Kidney (tissue), 14 donors: ENCODE results near the gene EMP2. TPM values are rescaled to one million over a fixed set of nuclear protein-coding genes. Genes with fewer than 3 reads are reported as not detected.

ENCODE experiments used
- DNase-seq, 5 donors: peaks; one replicate each; pipeline ENCODE4 v3.0.0-alpha.2; 2013 to 2020
- FAIRE-seq: peaks from 2 replicates; lab custom pipeline; 2012; peaks lifted over from hg19 to GRCh38; lab: Jason Lieb, UNC
- H3K27ac ChIP-seq, 2 donors: one replicate each; pipeline ENCODE4 v1.7.0; 2013; ENCODE audit warnings: low read depth in 2 of 2, low read length in 2 of 2, inconsistent platforms in 1 of 2
- H3K27me3 ChIP-seq: one replicate; pipeline ENCODE4 v1.7.1; 2013; ENCODE audit warnings: low read length, inconsistent platforms; ENCODE audit not compliant: control insufficient read depth, insufficient read depth
- H3K36me3 ChIP-seq, 3 donors: one replicate each; pipeline versions ENCODE4 v1.7.0 to v1.7.1; 2013; ENCODE audit warnings: low read length in 3 of 3, control low read depth in 1 of 3, inconsistent platforms in 1 of 3; ENCODE audit not compliant: insufficient read depth in 3 of 3, control insufficient read depth in 2 of 3
- H3K4me1 ChIP-seq, 3 donors: one replicate each; pipeline versions ENCODE4 v1.7.0 to v1.7.1; 2013; ENCODE audit warnings: low read length in 3 of 3, inconsistent platforms in 1 of 3, low read depth in 1 of 3; ENCODE audit not compliant: control insufficient read depth in 2 of 3, insufficient read depth in 2 of 3
- H3K4me3 ChIP-seq, 3 donors: one replicate each; pipeline versions ENCODE4 v1.7.0 to v1.8.1; 2013; ENCODE audit warnings: low read length in 3 of 3, control low read depth in 1 of 3, inconsistent platforms in 1 of 3
- H3K9ac ChIP-seq, 3 donors: one replicate each; pipeline versions ENCODE4 v1.7.0 to v1.7.1; 2013; ENCODE audit warnings: low read length in 3 of 3, control low read depth in 1 of 3, inconsistent platforms in 1 of 3
- H3K9me3 ChIP-seq, 3 donors: one replicate each; pipeline versions ENCODE4 v1.7.0 to v1.7.1; 2013; ENCODE audit warnings: low read length in 3 of 3, control low read depth in 1 of 3, inconsistent platforms in 1 of 3; ENCODE audit not compliant: control insufficient read depth in 2 of 3, insufficient read depth in 1 of 3
- CTCF ChIP-seq: IDR thresholded peaks from 3 replicates; pipeline ENCODE4 v1.5.1; 2012; ENCODE audit warnings: mild to moderate bottlenecking, moderate library complexity, borderline replicate concordance; ENCODE audit not compliant: insufficient read depth; ENCODE audit errors: extremely low read depth
- intact Hi-C: fragments of 100-400 bp; cut with DNase I; formaldehyde crosslinking; loops from one replicate; pipeline ENCODE4 v1.11.1; 2022
- polyA plus RNA-seq: library from polyadenylated mRNA; stranded (reverse); fragments of 350-450 nt; fragmentation: Illumina TruSeq; extraction: RNeasy Lipid Tissue Mini Kit (QIAGEN cat#74804); gene quantifications from one replicate; pipeline ENCODE4 v1.2.3, GENCODE V29; 2014; ENCODE audit warnings: low read depth, low replicate concordance; ENCODE audit not compliant: insufficient read depth
- total RNA-seq: library from RNA; stranded (reverse); fragmentation: NEBNext Ultra II Directional; extraction: Animal tissue kit (Norgen Biotek cat#: 25700); gene quantifications from one replicate; pipeline ENCODE4 v1.2.1, GENCODE V29; 2021
- donor health status: control.
- donor health status: control.
- donor health status: control.
- donor health status: control.
- donor health status: control.
- donor health status: DM: yes; HTN: yes; CAD: no.
- donor health status: Normal renal cell carcinoma (clear cell type).

The EMP2 gene
- total and polyA plus RNA-seq, 2 donors from 2014 or later = 14.5 to 25.8 TPM

- intact Hi-C loops = no loop called here
- no peak for TF ChIP-seq CTCF
- H3K9me3 ChIP-seq = no peaks in the 10 kb centered on the region
- DNase-seq (no peak), FAIRE-seq (no peak)
- H3K36me3 ChIP-seq = no peaks in the 10 kb centered on the region
- no peak overlapping the region for H3K9ac ChIP-seq
- H3K4me1 ChIP-seq = peaks cover 0 to 15% (median 0%) of the 10 kb centered on the region in 3 donors
- H3K27me3 ChIP-seq = no peaks in the 10 kb centered on the region
- no peak overlapping the region for H3K27ac ChIP-seq
- no peak overlapping the region for H3K4me3 ChIP-seq
These were observed 4.8 kb downstream of the EMP2 start for GRCh38 chr16:10575506-10576130.

- no peaks in the 10 kb centered on the region for H3K36me3 ChIP-seq
- no peak for FAIRE-seq
- no peak overlapping the region for H3K27ac ChIP-seq
- no peak for TF ChIP-seq CTCF
- no peak for DNase-seq
- no peak overlapping the region for H3K4me3 ChIP-seq
- H3K9me3 ChIP-seq = no peaks in the 10 kb centered on the region
- H3K9ac ChIP-seq = no peak overlapping the region
- H3K27me3 ChIP-seq = no peaks in the 10 kb centered on the region
- intact Hi-C loops = no loop called here
- H3K4me1 ChIP-seq = peaks cover 0 to 6% (median 0%) of the 10 kb centered on the region in 3 donors
These were observed 7.8 kb downstream of the EMP2 start for GRCh38 chr16:10572611-10573010.

- Histone ChIP-seq H3K36me3 (no peaks in the 10 kb centered on the region), H3K27me3 (no peaks in the 10 kb centered on the region), H3K4me3 (no peak overlapping the region), H3K9ac (no peak overlapping the region), H3K27ac (no peak overlapping the region), H3K4me1 (no peaks in the 10 kb centered on the region), H3K9me3 (no peaks in the 10 kb centered on the region)
- FAIRE-seq (no peak), DNase-seq (no peak)
- TF ChIP-seq CTCF = no peak
- intact Hi-C loops = no loop called here
These were observed 9.0 kb downstream of the EMP2 start for GRCh38 chr16:10571354-10571753.

- no peak overlapping the region for H3K4me3 ChIP-seq
- H3K36me3 ChIP-seq = no peaks in the 10 kb centered on the region
- H3K27ac ChIP-seq = no peak overlapping the region
- H3K27me3 ChIP-seq = no peaks in the 10 kb centered on the region
- intact Hi-C loops = no loop called here
- H3K9me3 ChIP-seq = no peaks in the 10 kb centered on the region
- TF ChIP-seq CTCF = no peak
- H3K4me1 ChIP-seq = peaks cover 0 to under 1% (median 0%) of the 10 kb centered on the region in 3 donors
- DNase-seq (no peak), FAIRE-seq (no peak)
- no peak overlapping the region for H3K9ac ChIP-seq
These were observed 10.8 kb downstream of the EMP2 start for GRCh38 chr16:10569621-10570020.
